ENCODE measurements around the gene LRBA. TPM values are rescaled to one million over a fixed set of nuclear protein-coding genes. Genes with fewer than 3 reads are reported as not detected.

LRBA gene
- total RNA-seq, 1 donor from 2014 or later: 26.4 TPM

GRCh38 chr4:150952167-150952845 is 62.8 kb downstream of the LRBA start:
- Mint-ChIP-seq H3K9me3 (ENCODE audit: unreplicated experiment) (peaks cover 5% of the 10 kb centered on the region), H3K27me3 (ENCODE audit: unreplicated experiment) (no peaks in the 10 kb centered on the region), H3K27ac (ENCODE audit: unreplicated experiment) (no peak overlapping the region), H3K36me3 (ENCODE audit: unreplicated experiment) (peaks cover 13% of the 10 kb centered on the region), H3K4me3 (ENCODE audit: unreplicated experiment) (no peak overlapping the region), H3K4me1 (ENCODE audit: low read depth, unreplicated experiment) (no peaks in the 10 kb centered on the region)
- no peak for DNase-seq
- no peak for TF ChIP-seq CTCF (IDR thresholded peaks at IDR 0.05; ENCODE audit: partially characterized antibody, unreplicated experiment)

- Mint-ChIP-seq H3K4me3 (ENCODE audit: unreplicated experiment) (no peak overlapping the region), H3K36me3 (ENCODE audit: unreplicated experiment) (no peaks in the 10 kb centered on the region), H3K4me1 (ENCODE audit: low read depth, unreplicated experiment) (peaks cover 3% of the 10 kb centered on the region), H3K27me3 (ENCODE audit: unreplicated experiment) (no peaks in the 10 kb centered on the region), H3K9me3 (ENCODE audit: unreplicated experiment) (no peaks in the 10 kb centered on the region), H3K27ac (ENCODE audit: unreplicated experiment) (no peak overlapping the region)
- DNase-seq: no peak
- TF ChIP-seq CTCF (IDR thresholded peaks at IDR 0.05; ENCODE audit: partially characterized antibody, unreplicated experiment): no peak
Observed at GRCh38 chr4:150950657-150951288, 64.3 kb downstream of the LRBA start.

DNA sequence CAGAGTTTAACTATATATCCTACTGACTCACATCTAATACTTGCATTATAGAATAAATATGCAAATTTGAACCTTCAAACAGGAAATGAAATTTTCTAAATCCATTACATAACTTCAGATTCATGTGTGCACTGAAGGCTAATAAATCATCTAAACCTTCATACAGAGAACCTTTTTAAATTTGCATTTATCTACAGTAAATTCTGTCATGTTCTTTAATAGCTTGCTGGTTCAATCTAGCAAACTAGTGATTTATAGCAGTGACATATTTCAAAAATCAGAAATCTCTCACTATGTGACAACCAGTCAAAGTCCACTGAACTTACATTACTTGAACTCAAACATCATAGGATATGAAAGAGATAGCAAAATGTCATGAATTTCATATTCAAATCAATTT is 65.1 kb downstream of the LRBA start:
- H3K27ac Mint-ChIP-seq (ENCODE audit: unreplicated experiment): no peak overlapping the region
- peaks cover 3% of the 10 kb centered on the region for H3K4me1 Mint-ChIP-seq (ENCODE audit: low read depth, unreplicated experiment)
- H3K9me3 Mint-ChIP-seq (ENCODE audit: unreplicated experiment): no peaks in the 10 kb centered on the region
- H3K4me3 Mint-ChIP-seq (ENCODE audit: unreplicated experiment): no peak overlapping the region
- H3K36me3 Mint-ChIP-seq (ENCODE audit: unreplicated experiment): no peaks in the 10 kb centered on the region
- DNase-seq: no peak
- no peaks in the 10 kb centered on the region for H3K27me3 Mint-ChIP-seq (ENCODE audit: unreplicated experiment)
- no peak for TF ChIP-seq CTCF (IDR thresholded peaks at IDR 0.05; ENCODE audit: partially characterized antibody, unreplicated experiment)

GRCh38 chr4:150949342-150949741 is 65.7 kb downstream of the LRBA start:
- Mint-ChIP-seq H3K4me3 (ENCODE audit: unreplicated experiment) (no peak overlapping the region), H3K9me3 (ENCODE audit: unreplicated experiment) (no peaks in the 10 kb centered on the region), H3K27me3 (ENCODE audit: unreplicated experiment) (no peaks in the 10 kb centered on the region), H3K36me3 (ENCODE audit: unreplicated experiment) (no peaks in the 10 kb centered on the region), H3K27ac (ENCODE audit: unreplicated experiment) (no peak overlapping the region), H3K4me1 (ENCODE audit: low read depth, unreplicated experiment) (peaks cover 3% of the 10 kb centered on the region)
- no peak for DNase-seq
- TF ChIP-seq CTCF (IDR thresholded peaks at IDR 0.05; ENCODE audit: partially characterized antibody, unreplicated experiment): no peak

DNA sequence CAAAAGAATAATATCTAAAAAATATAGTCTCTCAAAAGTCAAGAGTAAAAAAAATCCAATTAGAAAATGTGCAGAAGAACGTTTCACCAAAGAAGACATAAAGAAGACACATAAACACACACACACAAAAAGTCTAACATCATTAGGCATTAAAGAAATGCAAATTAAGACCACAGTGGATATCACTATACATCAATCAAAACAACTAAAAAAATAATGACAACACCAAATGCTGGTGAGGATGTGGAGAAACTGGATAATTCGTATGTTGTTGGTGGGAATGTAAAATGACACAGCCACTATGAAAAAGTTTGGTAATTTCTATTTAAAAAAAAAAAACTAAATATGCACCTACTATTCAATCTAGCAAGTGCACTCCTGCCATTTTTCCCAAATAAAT is 66.4 kb downstream of the LRBA start:
- DNase-seq: no peak
- H3K4me3 Mint-ChIP-seq (ENCODE audit: unreplicated experiment): no peak overlapping the region
- H3K27ac Mint-ChIP-seq (ENCODE audit: unreplicated experiment): no peak overlapping the region
- H3K27me3 Mint-ChIP-seq (ENCODE audit: unreplicated experiment): no peaks in the 10 kb centered on the region
- H3K4me1 Mint-ChIP-seq (ENCODE audit: low read depth, unreplicated experiment): peaks cover 3% of the 10 kb centered on the region
- no peak for TF ChIP-seq CTCF (IDR thresholded peaks at IDR 0.05; ENCODE audit: partially characterized antibody, unreplicated experiment)
- H3K36me3 Mint-ChIP-seq (ENCODE audit: unreplicated experiment): no peaks in the 10 kb centered on the region
- no peaks in the 10 kb centered on the region for H3K9me3 Mint-ChIP-seq (ENCODE audit: unreplicated experiment)

Measured in glutamatergic neuron (in vitro differentiated cells).